AG08395 (cell line): Measurements from ENCODE around the gene GPC1.
"Not testable (repeated sequence)": the region's sequence is repeated elsewhere in the genome, so short reads cannot be mapped to it uniquely, and the experiment has no call there.

ENCODE experiments used
- DNase-seq: peaks from one replicate; pipeline ENCODE4 v3.0.0; 2012; ENCODE audit warnings: mixed read lengths, low spot score

GPC1 gene

GRCh38 chr2:240468303-240469238 lies 33.1 kb downstream of the GPC1 start:
- DNase-seq = no peak

DNA sequence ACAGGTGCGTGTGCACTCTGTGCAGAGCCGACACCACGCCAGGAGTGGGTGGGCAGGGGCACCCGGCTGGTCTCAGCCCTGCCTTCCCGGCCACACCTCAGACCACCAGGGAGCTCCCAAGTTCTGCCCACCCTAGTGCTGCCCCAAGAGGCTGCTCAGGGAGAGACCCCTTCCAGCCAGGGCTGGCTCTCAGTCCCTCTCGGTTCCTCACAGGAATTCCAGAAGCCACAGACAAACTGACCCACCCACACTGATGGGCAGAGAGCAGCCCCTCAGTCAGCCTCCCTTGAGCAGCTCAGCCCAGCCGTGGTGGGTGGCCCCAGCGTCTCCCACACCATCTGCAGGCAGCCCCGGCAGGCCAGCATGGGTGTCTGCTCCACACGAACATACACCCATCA lies 33.8 kb downstream of the GPC1 start:
- no peak for DNase-seq

DNA sequence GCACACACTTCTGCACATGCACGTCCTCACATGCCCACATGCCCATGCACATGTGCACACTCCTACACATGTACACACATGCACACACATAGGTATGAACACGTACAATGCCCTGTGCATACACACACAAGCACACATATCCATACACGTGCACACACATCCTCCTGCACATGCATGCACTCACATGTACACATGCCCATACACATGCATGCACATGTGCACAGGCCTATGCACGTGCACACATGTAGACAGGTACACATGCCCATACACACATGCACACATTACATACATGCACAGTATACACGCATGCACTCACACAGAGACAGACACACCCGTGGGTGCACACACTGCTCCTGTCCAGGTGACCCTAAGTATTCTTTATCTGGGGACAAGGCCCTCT lies 34.3 kb downstream of the GPC1 start:
- DNase-seq = no peak

DNA sequence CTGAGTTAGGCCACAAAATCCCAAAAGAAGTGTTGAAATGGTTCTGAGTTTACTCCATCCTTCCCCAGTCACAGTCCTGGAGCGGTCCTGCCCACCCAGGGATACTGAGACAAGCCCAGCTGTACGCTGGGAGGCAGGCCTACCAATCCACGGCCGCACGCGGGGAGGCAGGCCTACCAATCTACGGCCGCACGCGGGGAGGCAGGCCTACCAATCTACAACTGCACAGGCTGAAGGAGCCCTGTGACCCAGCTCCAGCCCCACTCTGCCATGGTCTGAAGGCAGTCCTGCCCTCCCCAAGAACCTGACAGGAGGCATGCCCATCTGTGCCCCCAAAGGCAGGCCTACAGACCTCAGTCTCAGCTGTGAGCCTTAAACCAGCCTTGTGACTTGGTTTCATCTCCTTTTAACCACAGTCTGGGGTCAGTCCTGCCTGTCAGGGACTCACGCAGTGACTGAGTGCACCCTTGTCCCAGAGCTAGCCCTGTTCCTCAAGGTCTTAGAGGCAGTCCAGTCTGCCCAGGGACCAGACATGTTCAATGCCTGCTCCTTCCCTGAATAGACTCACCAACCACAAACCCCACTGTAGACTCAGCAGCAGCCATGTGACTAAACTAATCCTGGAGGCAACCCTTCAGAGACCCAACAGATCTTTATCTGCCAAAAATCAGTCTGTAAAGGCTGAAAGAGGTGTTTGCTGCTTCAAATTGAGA lies 36.8 kb downstream of the GPC1 start:
- DNase-seq = no peak

DNA sequence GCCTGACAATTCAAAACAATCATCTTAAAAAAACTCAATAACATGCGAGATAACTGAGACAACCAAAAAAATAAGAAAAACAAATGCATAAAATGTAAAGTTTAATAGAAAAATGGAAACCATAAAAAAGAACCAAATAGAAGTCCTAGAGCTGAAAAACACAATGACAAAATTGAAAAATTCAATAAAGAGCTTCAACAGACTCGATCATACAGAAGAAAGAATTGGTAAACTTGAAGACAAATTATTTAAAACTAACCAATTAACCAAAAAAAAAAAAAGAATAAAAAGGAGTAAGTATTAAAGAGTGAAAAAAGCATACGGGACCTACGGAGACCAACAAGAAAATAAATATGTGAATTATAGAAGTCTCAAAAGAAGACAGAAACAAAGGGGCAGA lies 37.7 kb downstream of the GPC1 start:
- no peak for DNase-seq

- DNase-seq = no peak
Measured at GRCh38 chr2:240477916-240478315, 42.5 kb downstream of the GPC1 start.

GRCh38 chr2:240478346-240479110 lies 43.1 kb downstream of the GPC1 start:
- DNase-seq = no peak

- no peak for DNase-seq
Measured at GRCh38 chr2:240479111-240479501, 43.6 kb downstream of the GPC1 start.

- DNase-seq = no peak
Measured at GRCh38 chr2:240480834-240481623, 45.6 kb downstream of the GPC1 start.

DNA sequence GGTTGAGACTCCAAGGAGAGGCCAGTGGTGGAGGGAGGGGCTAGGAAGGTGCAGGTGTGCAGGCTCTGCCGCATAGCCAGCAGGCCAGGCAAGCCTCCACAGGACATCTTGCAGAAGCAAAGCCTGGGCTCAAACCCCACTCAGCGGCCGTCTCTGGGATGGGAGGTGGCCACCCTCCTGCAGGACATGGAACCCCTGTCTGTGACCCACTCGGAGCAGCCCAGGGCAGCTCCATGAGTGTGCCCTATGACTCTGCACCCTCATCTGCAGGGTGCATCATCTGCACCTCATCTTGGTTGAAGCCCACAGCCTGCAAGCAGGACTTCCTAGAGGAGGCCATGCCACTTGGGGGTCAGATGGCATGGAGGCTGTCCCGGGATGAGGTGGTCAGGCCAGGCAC lies 46.3 kb downstream of the GPC1 start:
- no peak for DNase-seq

GRCh38 chr2:240482141-240482540 lies 46.7 kb downstream of the GPC1 start:
- no peak for DNase-seq

DNA sequence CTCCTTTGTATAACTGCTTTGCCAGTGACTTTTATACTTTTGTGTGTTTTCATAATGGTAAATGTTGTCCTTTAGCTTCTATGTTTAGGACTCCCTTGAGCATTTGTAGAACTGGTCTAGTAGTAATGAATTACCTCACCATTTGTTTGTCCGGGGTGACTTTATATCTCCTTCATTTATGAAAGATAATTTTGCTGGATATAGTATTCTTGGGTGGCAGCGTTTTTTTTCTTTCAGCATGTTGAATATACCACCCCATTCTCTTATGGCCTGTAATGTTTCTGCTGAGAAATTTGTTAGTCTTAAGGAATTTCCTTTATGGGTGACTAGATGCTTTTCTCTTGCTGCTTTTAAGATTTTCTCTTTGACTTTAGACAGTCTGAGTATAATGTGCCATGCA lies 56.0 kb downstream of the GPC1 start:
- DNase-seq = no peak

DNA sequence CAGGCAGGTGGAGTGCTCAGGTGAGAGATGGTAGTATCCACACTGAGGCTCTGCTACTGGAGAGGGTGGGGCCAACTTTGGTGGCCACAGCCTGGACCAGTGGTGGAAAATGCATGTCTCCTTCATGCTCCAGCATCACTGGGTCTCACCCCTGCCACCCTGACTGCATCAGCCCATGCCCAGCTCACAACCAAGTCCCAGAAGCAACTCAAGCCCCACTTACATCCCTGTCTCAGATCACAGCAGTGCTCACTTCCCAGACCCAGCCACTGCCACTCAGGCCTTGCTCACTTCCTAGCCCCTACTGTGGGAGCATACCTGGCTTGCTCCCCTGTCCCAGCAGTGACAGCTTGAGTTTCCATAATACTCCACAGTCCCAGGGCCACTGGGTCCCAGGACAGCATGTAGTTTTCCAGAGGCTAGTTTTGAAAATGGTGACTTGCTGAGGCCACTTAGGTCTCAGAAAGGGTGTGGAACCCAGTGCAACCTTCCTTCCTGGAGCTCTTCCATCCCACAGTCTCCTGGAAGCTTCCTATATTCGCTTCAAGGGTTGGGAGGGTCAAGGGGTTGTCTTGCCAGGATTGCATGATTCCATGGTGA lies 58.8 kb downstream of the GPC1 start:
- no peak for DNase-seq

- DNase-seq = not testable (repeated sequence)
Measured at GRCh38 chr2:240494942-240495341, 59.5 kb downstream of the GPC1 start.

- peak; percentile 17 for DNase-seq
Measured at GRCh38 chr2:240497082-240497481, 61.6 kb downstream of the GPC1 start.

GRCh38 chr2:240498171-240498957 lies 62.9 kb downstream of the GPC1 start:
- DNase-seq = no peak

DNA sequence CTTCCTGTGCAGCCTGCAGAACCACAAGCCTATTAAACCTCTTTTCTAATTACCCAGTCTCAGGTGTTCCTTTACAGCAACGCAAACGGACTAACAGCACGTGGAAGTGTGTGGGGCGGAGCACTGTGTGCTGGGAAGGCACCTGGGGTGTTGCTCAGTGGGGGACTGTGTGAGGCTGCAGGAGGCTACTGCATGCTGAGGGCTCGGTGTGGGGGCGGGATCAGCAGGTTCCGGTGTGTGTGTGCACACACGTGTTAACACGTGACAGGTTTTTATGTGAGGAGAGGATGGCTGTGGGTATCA lies 63.4 kb downstream of the GPC1 start:
- no peak for DNase-seq

DNA sequence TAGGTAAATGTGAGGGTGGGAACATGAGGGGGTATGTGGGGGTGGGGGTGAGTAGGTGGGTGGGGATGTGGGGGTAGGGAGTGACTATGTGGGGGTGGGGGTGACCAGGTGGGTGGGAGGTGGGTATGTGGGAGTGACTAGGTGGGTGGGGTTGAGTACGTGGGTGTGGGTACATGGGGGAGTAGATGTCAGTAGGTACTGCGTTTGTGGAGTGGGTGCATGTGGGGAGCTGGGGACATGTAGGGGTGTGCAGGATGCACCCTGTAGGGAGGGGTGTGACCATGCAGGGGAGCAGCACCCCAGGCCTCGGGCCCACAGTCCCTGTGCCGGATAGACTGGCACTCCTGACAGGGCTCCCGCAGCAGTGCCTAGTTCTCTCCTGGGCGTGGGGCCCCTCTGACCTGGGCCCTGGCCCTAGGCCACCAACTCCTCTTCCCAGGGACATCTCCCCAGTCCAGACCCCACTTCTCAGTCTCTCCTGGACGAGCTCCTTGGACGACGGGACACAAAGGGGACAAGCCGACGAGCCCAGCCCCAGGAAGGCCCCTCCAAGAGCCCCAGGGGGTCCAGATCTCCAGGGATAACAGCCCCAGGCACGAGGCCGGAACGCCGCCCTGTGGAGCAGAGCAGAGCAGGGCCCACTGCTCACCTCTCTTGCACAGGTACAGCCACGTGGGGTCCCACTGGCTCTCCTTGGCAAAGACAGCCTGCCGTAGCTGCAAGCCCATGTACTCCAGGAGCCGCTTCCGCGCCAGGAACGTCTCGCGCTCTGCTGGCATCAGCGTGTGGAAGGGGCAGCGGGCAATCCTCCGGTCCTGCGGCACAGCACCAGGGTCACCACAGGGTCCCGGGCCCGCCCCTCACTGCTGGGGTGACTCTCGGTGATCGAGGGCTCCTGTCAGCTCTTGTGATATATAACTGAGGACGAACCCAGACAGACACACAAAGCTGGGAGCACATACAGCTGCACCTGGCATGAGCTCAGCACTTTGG lies 64.1 kb downstream of the GPC1 start:
- DNase-seq = no peak
